Neutrophil (primary cell): ENCODE data around the gene CACNA2D3.

Source experiments
- H3K27ac ChIP-seq: fragments of 200-600 bp; sonication (generic); 2 replicates; pipeline ENCODE4 v1.5.1; 2016; ENCODE audit warnings: mild to moderate bottlenecking, moderate library complexity
- H3K27me3 ChIP-seq: fragments of 200-600 bp; sonication (generic); 2 replicates; pipeline ENCODE4 v1.6.0; 2016; ENCODE audit warnings: mild to moderate bottlenecking
- H3K36me3 ChIP-seq: fragments of 200-600 bp; sonication (generic); 2 replicates; pipeline ENCODE4 v1.5.1; 2017
- H3K4me1 ChIP-seq, 2 experiments: fragments of 200-600 bp in 1 of 2; sonication (generic) in 1 of 2; 1 replicate in 1 of 2; 2 replicates in 1 of 2; pipeline versions ENCODE4 v1.5.1 to v1.6.1; 2013 to 2016; ENCODE audit warnings: low read depth in 1 of 2, low read length in 1 of 2, mild to moderate bottlenecking in 1 of 2, moderate library complexity in 1 of 2; ENCODE audit not compliant: control insufficient read depth in 1 of 2, insufficient read depth in 1 of 2
- H3K4me3 ChIP-seq, 2 experiments: fragments of 200-600 bp in 1 of 2; sonication (generic) in 1 of 2; 1 replicate in 1 of 2; 2 replicates in 1 of 2; pipeline ENCODE4 v1.5.1; 2013 to 2016; ENCODE audit warnings: low read depth in 1 of 2, low read length in 1 of 2, mild to moderate bottlenecking in 1 of 2, moderate library complexity in 1 of 2
- H3K9me3 ChIP-seq: fragments of 200-600 bp; sonication (generic); 2 replicates; pipeline ENCODE4 v1.5.1; 2016
- CTCF ChIP-seq: fragments of 200-600 bp; sonication (generic); IDR thresholded peaks from 2 replicates; pipeline ENCODE4 v1.5.1; 2016; ENCODE audit warnings: antibody characterized with exemption

The CACNA2D3 gene

GRCh38 chr3:54573858-54574257 is 451.5 kb downstream of the CACNA2D3 start:
- Histone ChIP-seq H3K4me1 (no peaks in the 10 kb centered on the region), H3K36me3 (no peaks in the 10 kb centered on the region), H3K27ac (no peak overlapping the region), H3K4me3 (no peak overlapping the region), H3K9me3 (no peaks in the 10 kb centered on the region), H3K27me3 (no peaks in the 10 kb centered on the region)
- TF ChIP-seq CTCF: no peak

GRCh38 chr3:54574906-54575617 is 452.7 kb downstream of the CACNA2D3 start:
- Histone ChIP-seq H3K4me3 (no peak overlapping the region), H3K27me3 (no peaks in the 10 kb centered on the region), H3K9me3 (no peaks in the 10 kb centered on the region), H3K4me1 (no peaks in the 10 kb centered on the region), H3K27ac (no peak overlapping the region), H3K36me3 (no peaks in the 10 kb centered on the region)
- TF ChIP-seq CTCF: no peak

GRCh38 chr3:54575618-54575960 is 453.2 kb downstream of the CACNA2D3 start:
- Histone ChIP-seq H3K9me3 (no peaks in the 10 kb centered on the region), H3K27me3 (no peaks in the 10 kb centered on the region), H3K27ac (no peak overlapping the region), H3K36me3 (no peaks in the 10 kb centered on the region), H3K4me1 (no peaks in the 10 kb centered on the region), H3K4me3 (no peak overlapping the region)
- TF ChIP-seq CTCF: no peak

GRCh38 chr3:54577313-54577712 is 455.0 kb downstream of the CACNA2D3 start:
- TF ChIP-seq CTCF: no peak

GRCh38 chr3:54578417-54578816 is 456.1 kb downstream of the CACNA2D3 start:
- TF ChIP-seq CTCF: no peak
- Histone ChIP-seq H3K27me3 (no peaks in the 10 kb centered on the region), H3K36me3 (no peaks in the 10 kb centered on the region), H3K27ac (no peak overlapping the region), H3K9me3 (no peaks in the 10 kb centered on the region), H3K4me3 (no peak overlapping the region), H3K4me1 (no peaks in the 10 kb centered on the region)

More at GRCh38 chr3:54577313-54577712, 455.0 kb downstream of the CACNA2D3 start:
- H3K27me3 ChIP-seq: no peaks in the 10 kb centered on the region
- H3K4me1 ChIP-seq: no peaks in the 10 kb centered on the region
- no peak overlapping the region for H3K27ac ChIP-seq
- no peak overlapping the region for H3K4me3 ChIP-seq
- H3K9me3 ChIP-seq: no peaks in the 10 kb centered on the region
- no peaks in the 10 kb centered on the region for H3K36me3 ChIP-seq
